ENCODE measurements around the gene KIF26B. TPM values are rescaled to one million over a fixed set of nuclear protein-coding genes. Genes with fewer than 3 reads are reported as not detected.
A peak's percentile ranks its signal among the peaks of the same experiment; 100 is the strongest.

The KIF26B gene
- total RNA-seq, 1 donor from 2014 or later: 8.8 TPM

GRCh38 chr1:245310571-245311531, 156.1 kb downstream of the KIF26B start:
- no peak for TF ChIP-seq CTCF (IDR thresholded peaks at IDR 0.05)
- H3K9me3 Mint-ChIP-seq (ENCODE audit: unreplicated experiment): no peaks in the 10 kb centered on the region
- H3K4me3 Mint-ChIP-seq (ENCODE audit: unreplicated experiment): peak overlapping the region; percentile 71
- H3K27ac Mint-ChIP-seq (ENCODE audit: unreplicated experiment): no peak overlapping the region
- H3K36me3 Mint-ChIP-seq (ENCODE audit: unreplicated experiment): no peaks in the 10 kb centered on the region
- H3K27me3 Mint-ChIP-seq (ENCODE audit: unreplicated experiment): no peaks in the 10 kb centered on the region
- H3K4me1 Mint-ChIP-seq (ENCODE audit: unreplicated experiment): peaks cover 10% of the 10 kb centered on the region
- no peak for DNase-seq (ENCODE audit: extremely low spot score, unreplicated experiment)

GRCh38 chr1:245311887-245312536, 157.2 kb downstream of the KIF26B start:
- no peak overlapping the region for H3K27ac Mint-ChIP-seq (ENCODE audit: unreplicated experiment)
- peaks cover 10% of the 10 kb centered on the region for H3K4me1 Mint-ChIP-seq (ENCODE audit: unreplicated experiment)
- no peaks in the 10 kb centered on the region for H3K27me3 Mint-ChIP-seq (ENCODE audit: unreplicated experiment)
- no peak for TF ChIP-seq CTCF (IDR thresholded peaks at IDR 0.05)
- no peaks in the 10 kb centered on the region for H3K9me3 Mint-ChIP-seq (ENCODE audit: unreplicated experiment)
- no peaks in the 10 kb centered on the region for H3K36me3 Mint-ChIP-seq (ENCODE audit: unreplicated experiment)
- no peak for DNase-seq (ENCODE audit: extremely low spot score, unreplicated experiment)
- no peak overlapping the region for H3K4me3 Mint-ChIP-seq (ENCODE audit: unreplicated experiment)

GRCh38 chr1:245313576-245313975, 158.8 kb downstream of the KIF26B start:
- Mint-ChIP-seq H3K27ac (ENCODE audit: unreplicated experiment) (no peak overlapping the region), H3K36me3 (ENCODE audit: unreplicated experiment) (no peaks in the 10 kb centered on the region), H3K27me3 (ENCODE audit: unreplicated experiment) (peaks cover 4% of the 10 kb centered on the region), H3K4me3 (ENCODE audit: unreplicated experiment) (no peak overlapping the region), H3K4me1 (ENCODE audit: unreplicated experiment) (peaks cover 10% of the 10 kb centered on the region), H3K9me3 (ENCODE audit: unreplicated experiment) (no peaks in the 10 kb centered on the region)
- no peak for TF ChIP-seq CTCF (IDR thresholded peaks at IDR 0.05)
- no peak for DNase-seq (ENCODE audit: extremely low spot score, unreplicated experiment)

GRCh38 chr1:245316784-245317183, 162.0 kb downstream of the KIF26B start:
- peaks cover 1% of the 10 kb centered on the region for H3K4me1 Mint-ChIP-seq (ENCODE audit: unreplicated experiment)
- peaks cover 9% of the 10 kb centered on the region for H3K27me3 Mint-ChIP-seq (ENCODE audit: unreplicated experiment)
- no peak overlapping the region for H3K27ac Mint-ChIP-seq (ENCODE audit: unreplicated experiment)

More at GRCh38 chr1:245316784-245317183, 162.0 kb downstream of the KIF26B start:
- TF ChIP-seq CTCF (IDR thresholded peaks at IDR 0.05): no peak
- DNase-seq (ENCODE audit: extremely low spot score, unreplicated experiment): no peak
- no peak overlapping the region for H3K4me3 Mint-ChIP-seq (ENCODE audit: unreplicated experiment)
- H3K9me3 Mint-ChIP-seq (ENCODE audit: unreplicated experiment): no peaks in the 10 kb centered on the region
- no peaks in the 10 kb centered on the region for H3K36me3 Mint-ChIP-seq (ENCODE audit: unreplicated experiment)

Data from osteocyte (in vitro differentiated cells).